K562 (cell line): ENCODE data around the gene SPRN. TPM values are rescaled to one million over a fixed set of nuclear protein-coding genes. Genes with fewer than 3 reads are reported as not detected.

Source experiments
- ETV6 ChIP-seq, 3 experiments: fragments of 150-350 bp in 1 of 3; sonication (generic) in 1 of 3; formaldehyde crosslinking in 1 of 3; IDR thresholded peaks; 2 replicates each; pipeline versions ENCODE4 v1.6.1 to v1.8.0; 2014 to 2022; ENCODE audit warnings: borderline replicate concordance in 2 of 3, low read depth in 2 of 3, antibody characterized with exemption in 1 of 3, low read length in 1 of 3, mild to moderate bottlenecking in 1 of 3, missing genetic modification reagents in 1 of 3
- MXD1 ChIP-seq: fragments of 250-450 bp; sonication (Bioruptor Pico); IDR thresholded peaks from 2 replicates; pipeline ENCODE4 v1.8.0; 2021; ENCODE audit warnings: borderline replicate concordance, mild to moderate bottlenecking, moderate library complexity; ENCODE audit not compliant: poor library complexity, severe bottlenecking
- NCOA4 ChIP-seq: fragments of 450-650 bp; IDR thresholded peaks from 2 replicates; pipeline ENCODE4 v1.6.1; 2018; ENCODE audit warnings: mild to moderate bottlenecking; ENCODE audit not compliant: partially characterized antibody
- PHB2 ChIP-seq: fragments of 450-650 bp; IDR thresholded peaks from 2 replicates; pipeline ENCODE4 v1.6.1; 2017; ENCODE audit warnings: low read depth
- PKNOX1 ChIP-seq: fragments of 450-650 bp; IDR thresholded peaks from 2 replicates; pipeline ENCODE4 v1.6.1; 2016
- PRDM10 ChIP-seq: fragments of 450-650 bp; IDR thresholded peaks from 2 replicates; pipeline ENCODE4 v1.6.1; 2018; ENCODE audit not compliant: partially characterized antibody
- RBFOX2 ChIP-seq: fragments of 200-400 bp; formaldehyde crosslinking; IDR thresholded peaks from 2 replicates; pipeline ENCODE4 v1.6.1; 2017; ENCODE audit warnings: low read depth, mild to moderate bottlenecking, low read length, moderate library complexity
- RCOR1 ChIP-seq, 2 experiments: IDR thresholded peaks; 2 replicates each; pipeline ENCODE4 v1.6.1; 2012; ENCODE audit warnings: low read depth in 2 of 2, low read length in 2 of 2, borderline replicate concordance in 1 of 2, improper control_type of control experiment in 1 of 2
- SMARCA5 ChIP-seq: fragments of 450-650 bp; IDR thresholded peaks from 2 replicates; pipeline ENCODE4 v1.6.1; 2016
- SMARCB1 ChIP-seq: IDR thresholded peaks from 2 replicates; pipeline ENCODE4 v1.6.1; 2011; ENCODE audit warnings: improper control_type of control experiment, low read depth; ENCODE audit not compliant: insufficient read length
- TAF7 ChIP-seq: fragments of 450-650 bp; IDR thresholded peaks from 2 replicates; pipeline ENCODE4 v1.6.1; 2016; ENCODE audit warnings: missing genetic modification characterization, missing compliant biosample characterization
- TBP ChIP-seq: optimal IDR thresholded peaks from 2 replicates; pipeline ENCODE3; 2011; ENCODE audit warnings: low read depth, low read length, improper control_type of control experiment
- TEAD2 ChIP-seq: fragments of 450-650 bp; IDR thresholded peaks from 2 replicates; pipeline ENCODE4 v1.6.1; 2016; ENCODE audit warnings: missing genetic modification characterization, control low read depth, missing compliant biosample characterization
- THAP12 ChIP-seq: fragments of 250-450 bp; sonication (Bioruptor Pico); IDR thresholded peaks from 2 replicates; pipeline ENCODE4 v1.9.0; 2021; ENCODE audit warnings: mild to moderate bottlenecking, inconsistent platforms
- USF2 ChIP-seq: sonication (generic); formaldehyde crosslinking; IDR thresholded peaks from 2 replicates; pipeline ENCODE4 v1.5.0; 2020; ENCODE audit warnings: missing genetic modification reagents
- ZBTB7A ChIP-seq: IDR thresholded peaks from 2 replicates; pipeline ENCODE4 v1.6.1; 2011; ENCODE audit warnings: low read depth, mild to moderate bottlenecking, low read length, moderate library complexity, borderline replicate concordance; ENCODE audit not compliant: control insufficient read depth
- ZFX ChIP-seq: sonication (generic); formaldehyde crosslinking; IDR thresholded peaks from 2 replicates; pipeline ENCODE4 v1.8.0; 2022; ENCODE audit warnings: mild to moderate bottlenecking, missing genetic modification reagents, moderate library complexity
- ZNF384 ChIP-seq: IDR thresholded peaks from 2 replicates; pipeline ENCODE4 v1.6.1; 2012; ENCODE audit warnings: low read depth, low read length, improper control_type of control experiment
- polyA plus RNA-seq, 8 experiments: library from polyadenylated mRNA; depleted of rRNA in 4 of 8; stranded (reverse) in 5 of 8; unstranded in 3 of 8; fragments of >200 nt; fragmentation: Nextera tagmentation in 2 of 8; fragmentation: Illumina TruSeq in 1 of 8; extraction: Ambion mirVana in 2 of 8; extraction: Trizol in 1 of 8; gene quantifications; 2 replicates each; pipeline versions ENCODE4 v1.2.1 to v1.2.3, GENCODE V29; 2011 to 2014; ENCODE audit warnings: inconsistent platforms in 1 of 8, missing spikeins in 1 of 8
- total RNA-seq, 7 experiments: library from RNA; depleted of rRNA in 6 of 7; stranded (reverse); fragments of >200 nt in 6 of 7; fragmentation: Illumina TruSeq in 2 of 7; extraction: Trizol in 2 of 7; gene quantifications; 2 replicates each; pipeline versions ENCODE4 v1.2.1 to v1.2.3, GENCODE V29; 2011 to 2021; ENCODE audit warnings: low replicate concordance in 1 of 7

Gene SPRN
- total and polyA plus RNA-seq, 9 of the 15 experiments (the other 6 are each of a cell fraction or from before 2014, with no cell fraction given): 0.04 TPM; not detected in 8

GRCh38 chr10:133388973-133389818 lies 35.2 kb downstream of the SPRN start (continued):
- no peak for TF ChIP-seq SMARCA5
- TF ChIP-seq PRDM10: no peak
- TF ChIP-seq ETV6 (IDR thresholded peaks at IDR 0.05; ENCODE audit: borderline replicate concordance in 1 of 2, low read depth in 2 of 2, low read length in 1 of 2): no peak
- no peak for TF ChIP-seq ETV6 (CRISPR knock-in tag; IDR thresholded peaks at IDR 0.05; ENCODE audit: borderline replicate concordance)
- TF ChIP-seq USF2: no peak
- TF ChIP-seq SMARCB1: no peak
- TF ChIP-seq ZBTB7A: peak; percentile 44; the same call in 1 of the 2 replicates
- no peak for TF ChIP-seq PHB2
- no peak for TF ChIP-seq NCOA4
- peak; percentile 30 for TF ChIP-seq TBP
- TF ChIP-seq ZNF384: no peak
- TF ChIP-seq RBFOX2: peak; percentile 67; the same call in 1 of the 2 replicates
- peak; percentile 11; the same call in 1 of the 2 replicates for TF ChIP-seq ZFX (CRISPR knock-in tag)
- TF ChIP-seq PKNOX1: peak; percentile 83
- no peak for TF ChIP-seq THAP12 (CRISPR knock-in tag)
- no peak for TF ChIP-seq TEAD2
- 0 out of 4 replicates have a peak, but pooled peaks of 1 of the 2 experiments have one; percentile 8 for TF ChIP-seq RCOR1 (IDR thresholded peaks at IDR 0.05; ENCODE audit: borderline replicate concordance in 1 of 2, low read depth in 2 of 2, low read length in 2 of 2)
- TF ChIP-seq TAF7 (tag): no peak
- TF ChIP-seq MXD1 (CRISPR knock-in tag): no peak
